SK-N-MC (cell line): ENCODE results near the gene PRM1.

Experiments used
- EZH2 ChIP-seq: fragments of 200-600 bp; sonication (generic); IDR thresholded peaks from one replicate; pipeline ENCODE4 v1.6.1; 2017; ENCODE audit warnings: antibody characterized with exemption
- POLR2AphosphoS5 ChIP-seq: IDR thresholded peaks from 2 replicates; pipeline ENCODE4 v1.6.1; 2012; ENCODE audit warnings: mild to moderate bottlenecking, low read depth, low read length, borderline replicate concordance

DNA sequence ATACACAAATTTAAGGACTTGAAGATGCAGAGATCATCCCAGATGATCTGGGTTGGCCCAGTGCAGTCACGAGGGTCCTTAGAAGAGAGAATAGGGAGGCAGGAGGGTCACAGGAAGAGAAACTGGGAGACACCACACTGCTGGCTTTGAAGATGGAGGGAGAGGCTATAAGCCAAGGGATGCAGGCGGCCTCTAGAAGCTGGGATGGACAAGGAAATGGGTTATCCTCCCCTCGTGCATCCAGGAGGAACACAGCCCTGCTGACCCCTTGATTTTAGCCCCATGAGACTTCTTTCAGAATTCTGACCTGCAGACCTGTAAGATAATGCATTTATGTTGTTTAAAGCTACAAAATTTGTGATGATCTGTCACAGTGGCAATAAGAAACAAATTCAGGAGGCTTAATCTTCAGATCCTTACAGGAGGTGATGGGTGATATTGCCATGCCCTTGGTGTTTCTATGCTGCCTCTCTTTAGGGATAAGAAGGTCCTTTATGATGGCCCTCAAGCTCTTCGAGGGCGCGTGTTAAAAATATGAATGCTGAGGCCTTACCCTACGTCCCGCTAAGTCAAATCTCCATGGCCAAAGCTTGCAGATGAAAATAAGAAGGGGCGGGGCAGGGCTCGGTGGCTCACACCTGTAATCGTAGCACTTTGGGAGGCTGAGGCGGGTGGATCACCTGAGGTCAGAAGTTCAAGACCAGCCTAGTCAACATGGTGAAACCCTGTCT, 3.4 kb downstream of the PRM1 start:
- TF ChIP-seq POLR2AphosphoS5 (no peak), EZH2 (no peak)
